GM12878 (cell line): Measurements from ENCODE around the gene COL27A1. TPM values are rescaled to one million over a fixed set of nuclear protein-coding genes. Genes with fewer than 3 reads are reported as not detected.

Source experiments
- ATAC-seq: fragments of 200-7000 bp; cut with Tn5 transposase; 3 replicates; pipeline ENCODE4 v1.9.1; 2020; ENCODE audit warnings: mild to moderate bottlenecking, moderate library complexity
- BruUV-seq: library from RNA; stranded (reverse); fragments of 400-500 nt; replicated peaks from 2 replicates; lab custom pipeline; 2021; lab: Mats Ljungman, UMichigan
- CTCF ChIA-PET: fragments of 300-600 bp; sonication (Branson Sonifier 250); formaldehyde crosslinking; extraction: SDS; loops from one replicate; lab custom pipeline; 2021; ENCODE audit warnings: inconsistent platforms; lab: Yijun Ruan, JAX
- POLR2A ChIA-PET: fragments of 350-600 bp; formaldehyde crosslinking; extraction: SDS; loops from one replicate; lab custom pipeline; 2021; ENCODE audit warnings: inconsistent platforms; lab: Charles Lee
- RAD21 ChIA-PET: fragments of 300-600 bp; sonication (Branson Sonifier 250); formaldehyde crosslinking; loops from one replicate; lab custom pipeline; 2023; ENCODE audit warnings: antibody characterized with exemption; ENCODE audit not compliant: unreplicated experiment; lab: Charles Lee
- SMC1A ChIA-PET: fragments of 300-600 bp; sonication (Branson Sonifier 250); formaldehyde crosslinking; loops from one replicate; lab custom pipeline; 2023; ENCODE audit not compliant: unreplicated experiment, uncharacterized antibody; lab: Charles Lee
- DNase-seq: peaks from one replicate; pipeline ENCODE4 v3.0.0-alpha.2; 2011; ENCODE audit warnings: low read depth, low spot score
- FAIRE-seq: peaks from 3 replicates; lab custom pipeline; 2011; peaks lifted over from hg19 to GRCh38; lab: Jason Lieb, UNC
- H2AFZ ChIP-seq: 2 replicates; pipeline ENCODE4 v1.6.0; 2011; ENCODE audit warnings: low read depth, low read length, control low read depth; ENCODE audit not compliant: control insufficient read depth
- H3K27ac ChIP-seq: 2 replicates; pipeline ENCODE4 v1.5.1; 2011; ENCODE audit warnings: control low read depth; ENCODE audit not compliant: control insufficient read depth, insufficient read depth
- H3K27me3 ChIP-seq, 2 experiments: replicated peaks in 1 of 2; 2 replicates each; pipeline versions ENCODE4 v1.6.0 to v1.6.1; 2011; ENCODE audit warnings: low read length in 1 of 2; ENCODE audit not compliant: control insufficient read depth in 2 of 2, insufficient read depth in 2 of 2
- H3K36me3 ChIP-seq, 2 experiments: 2 replicates each; pipeline ENCODE4 v1.5.1; 2011; ENCODE audit warnings: low read length in 1 of 2; ENCODE audit not compliant: control insufficient read depth in 2 of 2, insufficient read depth in 2 of 2
- H3K4me1 ChIP-seq: 2 replicates; pipeline ENCODE4 v1.6.1; 2011; ENCODE audit warnings: mild to moderate bottlenecking, low read length, moderate library complexity, mixed read lengths; ENCODE audit not compliant: control insufficient read depth, insufficient read depth
- H3K4me2 ChIP-seq: 2 replicates; pipeline ENCODE4 v1.6.0; 2011; ENCODE audit warnings: control low read depth; ENCODE audit not compliant: control insufficient read depth, insufficient read depth
- H3K4me3 ChIP-seq: fragments of 200-600 bp; sonication (generic); 2 replicates; pipeline ENCODE4 v1.5.1; 2016
- H3K79me2 ChIP-seq: 2 replicates; pipeline ENCODE4 v1.6.0; 2011; ENCODE audit warnings: low read length; ENCODE audit not compliant: control insufficient read depth, insufficient read depth
- H3K9ac ChIP-seq: 2 replicates; pipeline ENCODE4 v1.8.0; 2011; ENCODE audit warnings: low read length, control low read depth, mixed read lengths; ENCODE audit not compliant: control insufficient read depth, insufficient read depth
- H3K9me3 ChIP-seq: replicated peaks from 3 replicates; pipeline ENCODE4 v1.5.1; 2011; ENCODE audit warnings: mild to moderate bottlenecking, low read length; ENCODE audit not compliant: control insufficient read depth, insufficient read depth
- H4K20me1 ChIP-seq: 2 replicates; pipeline ENCODE4 v1.6.0; 2011; ENCODE audit not compliant: control insufficient read depth, insufficient read depth
- ATF7 ChIP-seq: fragments of 450-650 bp; IDR thresholded peaks from 2 replicates; pipeline ENCODE4 v1.6.1; 2016; ENCODE audit warnings: low read depth, mild to moderate bottlenecking
- BACH1 ChIP-seq: fragments of 450-650 bp; IDR thresholded peaks from 2 replicates; pipeline ENCODE4 v1.6.1; 2017; ENCODE audit warnings: mild to moderate bottlenecking, borderline replicate concordance
- CBX5 ChIP-seq: sonication (generic); IDR thresholded peaks from 2 replicates; pipeline ENCODE4 v1.6.1; 2016; ENCODE audit warnings: low read depth, moderate library complexity, mild to moderate bottlenecking, inconsistent platforms
- HDGF ChIP-seq: fragments of 450-650 bp; IDR thresholded peaks from 2 replicates; pipeline ENCODE4 v1.6.1; 2016; ENCODE audit warnings: antibody characterized with exemption
- MXI1 ChIP-seq: fragments of 150-350 bp; IDR thresholded peaks from 2 replicates; pipeline ENCODE4 v1.6.1; 2011; ENCODE audit warnings: low read depth, mild to moderate bottlenecking, inconsistent platforms, low read length, improper control_type of control experiment
- MYB ChIP-seq: fragments of 150-350 bp; IDR thresholded peaks from 2 replicates; pipeline ENCODE4 v1.6.1; 2014; ENCODE audit warnings: mild to moderate bottlenecking, low read depth, low read length, borderline replicate concordance
- RAD21 ChIP-seq: IDR thresholded peaks from 2 replicates; pipeline ENCODE4 v1.6.1; 2011; ENCODE audit warnings: mild to moderate bottlenecking, low read depth, low read length, moderate library complexity; ENCODE audit not compliant: insufficient read depth
- RUNX3 ChIP-seq: IDR thresholded peaks from 2 replicates; pipeline ENCODE4 v1.6.1; 2012; ENCODE audit warnings: low read length, inconsistent platforms
- STAT3 ChIP-seq: IDR thresholded peaks from 2 replicates; pipeline ENCODE4 v1.6.1; 2011; ENCODE audit warnings: low read depth, low read length, improper control_type of control experiment
- TARDBP ChIP-seq: IDR thresholded peaks from 2 replicates; pipeline ENCODE4 v1.6.1; 2016; ENCODE audit warnings: borderline replicate concordance
- ZNF274 ChIP-seq: IDR thresholded peaks from one replicate; pipeline ENCODE4 v1.8.0; 2011; ENCODE audit not compliant: insufficient read length, insufficient read depth
- WGBS: methylation state at CpG from one replicate; pipeline ENCODE4 v1.1.6; 2016; ENCODE audit warnings: low lambda C conversion rate; ENCODE audit not compliant: insufficient replicate concordance, insufficient coverage; ENCODE audit errors: missing lambda C conversion rate; 5-methylcytosine and 5-hydroxymethylcytosine counted together
- in situ Hi-C: fragments of 300-500 bp; cut with MboI; formaldehyde crosslinking; loops from 9 replicates; pipeline ENCODE4 v1.14.3; 2018; ENCODE audit warnings: mixed read lengths
- intact Hi-C: fragments of 100-400 bp; cut with micrococcal nuclease; formaldehyde crosslinking; loops from one replicate; pipeline ENCODE4 v1.14.2; 2022; ENCODE audit not compliant: unreplicated experiment
- polyA plus RNA-seq, 11 experiments: library from polyadenylated mRNA; depleted of rRNA in 4 of 11; unstranded in 6 of 11; stranded (reverse) in 5 of 11; fragments of >200 nt; fragmentation: Nextera tagmentation in 4 of 11; fragmentation: Illumina TruSeq in 1 of 11; extraction: Ambion mirVana in 4 of 11; extraction: Trizol in 1 of 11; gene quantifications; 1 replicate in 1 of 11; 2 replicates in 10 of 11; pipeline versions ENCODE4 v1.2.1 to v1.2.3, GENCODE V29; 2011 to 2016; ENCODE audit warnings: inconsistent platforms in 2 of 11, missing spikeins in 2 of 11, low read depth in 1 of 11
- total RNA-seq, 4 experiments: library from RNA; depleted of rRNA in 3 of 4; stranded (reverse); fragments of >200 nt in 3 of 4; fragmentation: Illumina TruSeq in 1 of 4; extraction: Trizol in 1 of 4; gene quantifications; 2 replicates each; pipeline versions ENCODE4 v1.2.1 to v1.2.3, GENCODE V29; 2013 to 2021
- TF ChIP-seq, protein P1 (sequence below): IDR thresholded peaks from 2 replicates; pipeline ENCODE4 v1.6.1; 2011; ENCODE audit warnings: mild to moderate bottlenecking, low read depth, low read length, moderate library complexity; ENCODE audit not compliant: insufficient replicate concordance
- TF ChIP-seq, protein P2 (sequence below): fragments of 450-650 bp; IDR thresholded peaks from 2 replicates; pipeline ENCODE4 v1.6.1; 2017; ENCODE audit warnings: borderline replicate concordance
- TF ChIP-seq, protein P3 (sequence below): fragments of 150-350 bp; IDR thresholded peaks from 2 replicates; pipeline ENCODE4 v1.6.1; 2016; ENCODE audit warnings: low read depth, low read length

The COL27A1 gene
- total and polyA plus RNA-seq, 10 of the 15 experiments (the other 5 are each of a cell fraction or from before 2014, with no cell fraction given), result 0.10 TPM; not detected in 9

DNA sequence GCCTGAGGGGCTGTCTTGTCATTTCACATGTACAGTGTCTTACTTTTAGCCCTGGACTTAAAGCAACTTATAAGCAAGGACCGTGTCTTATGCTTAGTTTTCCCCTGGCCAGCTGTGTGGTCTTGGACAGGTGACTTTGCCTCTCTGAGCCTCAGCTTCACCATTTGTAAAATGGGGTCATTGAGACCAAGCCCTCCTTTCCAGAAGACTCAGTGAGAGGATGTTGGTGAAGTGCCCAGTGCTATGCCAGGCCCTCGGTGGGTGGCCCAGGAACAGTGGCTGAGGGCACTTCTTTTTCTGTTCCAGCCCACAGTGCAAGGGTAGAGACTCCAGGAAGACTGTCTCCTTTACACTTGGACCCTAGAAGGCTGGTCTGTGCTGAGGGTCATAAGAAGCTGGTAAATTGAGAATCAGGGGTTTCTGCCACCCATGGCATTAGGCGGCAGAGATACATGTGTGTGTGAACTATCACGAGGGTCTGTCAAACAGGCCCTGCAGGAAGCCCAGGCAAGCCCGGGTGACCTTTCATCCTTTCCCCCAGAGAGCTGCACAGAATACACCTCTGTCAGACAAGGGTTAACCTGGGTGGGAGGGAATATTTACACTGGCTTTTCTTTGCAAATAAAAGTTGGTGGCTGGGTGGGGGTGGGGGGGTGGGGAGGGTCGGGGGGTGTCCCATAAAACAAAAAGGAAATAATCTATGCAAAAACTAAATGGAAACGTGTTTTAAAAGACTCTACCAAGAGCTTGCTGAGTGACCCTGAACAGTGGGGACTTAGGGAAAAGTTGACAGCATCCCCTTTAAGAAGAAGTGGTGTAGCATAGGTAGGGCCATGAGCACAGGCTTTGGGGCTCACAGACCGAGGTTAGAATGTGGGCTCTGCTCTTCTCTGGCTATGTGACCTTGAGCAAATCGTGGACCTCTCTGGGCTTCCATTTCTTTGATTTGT is 35.8 kb upstream of the COL27A1 start:
- H3K4me1 ChIP-seq, result no peaks in the 10 kb centered on the region
- H3K4me3 ChIP-seq, result no peak overlapping the region
- H3K79me2 ChIP-seq, result no peaks in the 10 kb centered on the region
- ChIA-PET POLR2A (no interaction called here), SMC1A (no interaction called here), CTCF (no interaction called here)
- intact Hi-C loops, result no loop called here
- H2AFZ ChIP-seq, result no peak overlapping the region
- H3K27me3 ChIP-seq, result peaks cover 2 to 6% of the 10 kb centered on the region in 2 experiments; a peak in 3 of 4 replicates
- H3K9ac ChIP-seq, result no peak overlapping the region
- H3K4me2 ChIP-seq, result no peak overlapping the region
- no peak overlapping the region for H3K27ac ChIP-seq
- FAIRE-seq (no peak), DNase-seq (no peak), ATAC-seq (no peak)
- no peaks in the 10 kb centered on the region for H4K20me1 ChIP-seq
- in situ Hi-C loops, result no loop called here
- H3K36me3 ChIP-seq, result no peaks in the 10 kb centered on the region
- WGBS, result 12% methylated on average over 9 of the region's 9 CpGs
- no peaks in the 10 kb centered on the region for H3K9me3 ChIP-seq
- no peak for TF ChIP-seq STAT3
- no peak for TF ChIP-seq TARDBP
- TF ChIP-seq MYB, result no peak
- no peak for TF ChIP-seq ATF7
- TF ChIP-seq RUNX3, result no peak
- TF ChIP-seq, protein P1, sequence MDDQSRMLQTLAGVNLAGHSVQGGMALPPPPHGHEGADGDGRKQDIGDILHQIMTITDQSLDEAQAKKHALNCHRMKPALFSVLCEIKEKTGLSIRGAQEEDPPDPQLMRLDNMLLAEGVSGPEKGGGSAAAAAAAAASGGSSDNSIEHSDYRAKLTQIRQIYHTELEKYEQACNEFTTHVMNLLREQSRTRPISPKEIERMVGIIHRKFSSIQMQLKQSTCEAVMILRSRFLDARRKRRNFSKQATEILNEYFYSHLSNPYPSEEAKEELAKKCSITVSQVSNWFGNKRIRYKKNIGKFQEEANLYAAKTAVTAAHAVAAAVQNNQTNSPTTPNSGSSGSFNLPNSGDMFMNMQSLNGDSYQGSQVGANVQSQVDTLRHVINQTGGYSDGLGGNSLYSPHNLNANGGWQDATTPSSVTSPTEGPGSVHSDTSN, result no peak
- no peak for TF ChIP-seq CBX5
- TF ChIP-seq HDGF, result no peak
- TF ChIP-seq, protein P2, sequence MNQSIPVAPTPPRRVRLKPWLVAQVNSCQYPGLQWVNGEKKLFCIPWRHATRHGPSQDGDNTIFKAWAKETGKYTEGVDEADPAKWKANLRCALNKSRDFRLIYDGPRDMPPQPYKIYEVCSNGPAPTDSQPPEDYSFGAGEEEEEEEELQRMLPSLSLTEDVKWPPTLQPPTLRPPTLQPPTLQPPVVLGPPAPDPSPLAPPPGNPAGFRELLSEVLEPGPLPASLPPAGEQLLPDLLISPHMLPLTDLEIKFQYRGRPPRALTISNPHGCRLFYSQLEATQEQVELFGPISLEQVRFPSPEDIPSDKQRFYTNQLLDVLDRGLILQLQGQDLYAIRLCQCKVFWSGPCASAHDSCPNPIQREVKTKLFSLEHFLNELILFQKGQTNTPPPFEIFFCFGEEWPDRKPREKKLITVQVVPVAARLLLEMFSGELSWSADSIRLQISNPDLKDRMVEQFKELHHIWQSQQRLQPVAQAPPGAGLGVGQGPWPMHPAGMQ, result no peak
- no peak for TF ChIP-seq RAD21
- no peak for TF ChIP-seq MXI1
- TF ChIP-seq, protein P3, sequence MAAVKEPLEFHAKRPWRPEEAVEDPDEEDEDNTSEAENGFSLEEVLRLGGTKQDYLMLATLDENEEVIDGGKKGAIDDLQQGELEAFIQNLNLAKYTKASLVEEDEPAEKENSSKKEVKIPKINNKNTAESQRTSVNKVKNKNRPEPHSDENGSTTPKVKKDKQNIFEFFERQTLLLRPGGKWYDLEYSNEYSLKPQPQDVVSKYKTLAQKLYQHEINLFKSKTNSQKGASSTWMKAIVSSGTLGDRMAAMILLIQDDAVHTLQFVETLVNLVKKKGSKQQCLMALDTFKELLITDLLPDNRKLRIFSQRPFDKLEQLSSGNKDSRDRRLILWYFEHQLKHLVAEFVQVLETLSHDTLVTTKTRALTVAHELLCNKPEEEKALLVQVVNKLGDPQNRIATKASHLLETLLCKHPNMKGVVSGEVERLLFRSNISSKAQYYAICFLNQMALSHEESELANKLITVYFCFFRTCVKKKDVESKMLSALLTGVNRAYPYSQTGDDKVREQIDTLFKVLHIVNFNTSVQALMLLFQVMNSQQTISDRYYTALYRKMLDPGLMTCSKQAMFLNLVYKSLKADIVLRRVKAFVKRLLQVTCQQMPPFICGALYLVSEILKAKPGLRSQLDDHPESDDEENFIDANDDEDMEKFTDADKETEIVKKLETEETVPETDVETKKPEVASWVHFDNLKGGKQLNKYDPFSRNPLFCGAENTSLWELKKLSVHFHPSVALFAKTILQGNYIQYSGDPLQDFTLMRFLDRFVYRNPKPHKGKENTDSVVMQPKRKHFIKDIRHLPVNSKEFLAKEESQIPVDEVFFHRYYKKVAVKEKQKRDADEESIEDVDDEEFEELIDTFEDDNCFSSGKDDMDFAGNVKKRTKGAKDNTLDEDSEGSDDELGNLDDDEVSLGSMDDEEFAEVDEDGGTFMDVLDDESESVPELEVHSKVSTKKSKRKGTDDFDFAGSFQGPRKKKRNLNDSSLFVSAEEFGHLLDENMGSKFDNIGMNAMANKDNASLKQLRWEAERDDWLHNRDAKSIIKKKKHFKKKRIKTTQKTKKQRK, result no peak
- no peak for TF ChIP-seq BACH1
- TF ChIP-seq ZNF274, result no peak
- TF ChIP-seq, all 136 proteins: peak for 0
- BruUV-seq, result no TSS peak
- RAD21 ChIA-PET, result no interaction called here
